Activated CD4-positive, alpha-beta T cell treated with anti-CD3 and anti-CD28 coated beads, Interleukin-2, amount 50 U/mL, for 16 hours (primary cell): ENCODE measurements around the gene PPM1H.
"Not testable (repeated sequence)": the region's sequence is repeated elsewhere in the genome, so short reads cannot be mapped to it uniquely, and the experiment has no call there.

Experiments used
- DNase-seq: peaks from one replicate; pipeline ENCODE4 v3.0.0-alpha.2; 2020

The PPM1H gene, protein sequence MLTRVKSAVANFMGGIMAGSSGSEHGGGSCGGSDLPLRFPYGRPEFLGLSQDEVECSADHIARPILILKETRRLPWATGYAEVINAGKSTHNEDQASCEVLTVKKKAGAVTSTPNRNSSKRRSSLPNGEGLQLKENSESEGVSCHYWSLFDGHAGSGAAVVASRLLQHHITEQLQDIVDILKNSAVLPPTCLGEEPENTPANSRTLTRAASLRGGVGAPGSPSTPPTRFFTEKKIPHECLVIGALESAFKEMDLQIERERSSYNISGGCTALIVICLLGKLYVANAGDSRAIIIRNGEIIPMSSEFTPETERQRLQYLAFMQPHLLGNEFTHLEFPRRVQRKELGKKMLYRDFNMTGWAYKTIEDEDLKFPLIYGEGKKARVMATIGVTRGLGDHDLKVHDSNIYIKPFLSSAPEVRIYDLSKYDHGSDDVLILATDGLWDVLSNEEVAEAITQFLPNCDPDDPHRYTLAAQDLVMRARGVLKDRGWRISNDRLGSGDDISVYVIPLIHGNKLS

DNA sequence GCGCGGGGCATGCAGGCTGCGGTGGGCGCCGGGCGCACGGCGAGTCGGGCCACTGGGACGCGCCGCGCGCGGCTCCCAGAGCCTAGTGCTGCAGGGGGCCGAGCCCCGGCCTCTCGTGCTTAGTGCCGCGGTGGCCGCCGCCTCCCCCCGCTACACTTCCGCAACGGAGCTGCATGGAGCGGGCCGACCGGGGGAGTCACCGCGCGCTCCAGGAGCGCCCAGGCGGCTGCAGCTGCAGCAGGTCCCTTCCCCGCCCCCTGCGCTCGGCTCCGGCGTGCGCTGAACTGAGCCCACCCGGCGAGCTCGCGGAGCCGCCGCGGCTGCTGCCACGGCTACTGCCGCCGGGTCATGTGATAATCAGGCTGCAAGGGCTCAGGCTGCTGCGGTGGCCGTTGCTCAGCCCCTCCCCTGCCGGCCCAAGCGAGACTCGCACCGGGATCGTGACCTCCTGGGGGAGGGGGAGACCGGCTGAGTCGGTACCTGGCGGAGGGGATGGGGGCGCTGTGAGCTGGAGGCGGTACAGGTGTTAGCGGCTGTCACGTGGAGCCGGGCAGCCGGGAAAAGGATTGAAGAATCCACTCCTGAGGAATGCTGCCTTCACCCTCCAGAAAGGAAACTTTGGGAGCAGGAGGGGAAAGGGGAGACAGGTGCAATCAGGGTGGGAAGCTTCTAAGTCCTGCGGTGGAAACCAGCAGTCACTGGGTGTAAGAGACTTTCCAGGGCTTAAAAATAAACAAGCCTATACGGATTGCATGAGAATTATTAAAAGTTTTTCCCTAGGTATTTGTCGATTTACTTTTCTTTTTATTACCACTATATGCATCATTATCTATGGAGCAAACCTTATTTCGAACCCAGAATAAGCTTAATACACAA lies at the start of gene PPM1H:
Gene PPM1H, minus strand, starts transcription at position 352 of the 876 bp plus-strand sequence. CDS start 414 bp downstream, outside the sequence.
- peak; percentile 34 for DNase-seq

DNA sequence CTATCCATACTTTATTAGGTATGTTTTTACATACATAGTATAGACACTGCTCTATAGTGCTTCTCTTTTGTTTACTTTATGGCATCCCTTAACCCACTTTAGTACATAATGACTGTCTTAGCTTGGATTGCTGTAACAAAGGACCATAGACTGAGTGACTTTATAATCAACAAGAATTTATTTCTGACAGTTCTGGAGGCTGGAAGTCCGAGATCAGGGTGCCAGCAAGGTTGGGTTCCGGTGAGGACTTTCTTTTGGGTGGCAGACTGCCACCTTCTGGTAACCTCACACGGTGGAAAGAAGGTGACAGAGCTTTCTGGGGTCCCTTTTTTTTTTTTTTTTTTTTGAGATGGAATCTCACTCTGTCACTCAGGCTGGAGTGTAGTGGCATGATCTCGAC lies 48.6 kb upstream of the PPM1H start:
- DNase-seq, result no peak

DNA sequence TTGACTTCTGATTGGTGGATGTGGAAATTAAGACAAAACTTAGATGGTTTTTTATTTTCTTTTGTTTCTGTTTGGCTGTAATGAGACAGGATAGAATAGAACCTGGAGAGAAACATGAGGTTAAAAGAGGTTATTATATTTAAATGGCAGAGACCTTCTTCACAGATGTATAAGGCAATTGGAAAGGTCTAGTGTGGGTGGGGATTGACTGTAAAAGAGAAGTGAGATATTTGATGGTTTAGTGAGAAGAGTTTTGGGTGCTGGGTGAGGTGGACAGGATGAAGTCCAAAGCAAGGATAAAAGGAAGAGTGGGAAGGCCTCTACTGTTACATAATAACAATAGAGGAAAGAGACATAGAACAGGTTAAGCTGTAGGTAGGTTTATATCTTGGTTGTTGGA lies 43.8 kb upstream of the PPM1H start:
- no peak for DNase-seq

DNA sequence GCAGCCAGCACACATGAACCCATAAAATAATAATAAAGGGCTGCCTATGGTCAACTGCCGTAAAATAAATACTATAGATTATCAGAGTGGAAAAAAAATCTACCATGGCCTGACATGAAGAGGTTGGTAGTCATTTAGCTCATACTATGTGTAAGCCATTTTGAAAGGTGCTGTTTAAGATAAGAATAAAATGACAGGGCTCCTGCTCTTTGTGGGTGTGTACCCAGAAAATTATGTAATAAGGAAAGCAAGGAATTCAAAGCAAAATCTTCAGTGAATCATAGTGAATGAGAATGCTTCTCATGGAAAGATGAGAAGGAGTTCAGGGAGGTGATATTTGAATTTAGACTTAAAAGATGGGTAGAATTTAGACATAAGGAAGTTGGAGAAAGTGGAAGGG lies 42.9 kb upstream of the PPM1H start:
- no peak for DNase-seq

DNA sequence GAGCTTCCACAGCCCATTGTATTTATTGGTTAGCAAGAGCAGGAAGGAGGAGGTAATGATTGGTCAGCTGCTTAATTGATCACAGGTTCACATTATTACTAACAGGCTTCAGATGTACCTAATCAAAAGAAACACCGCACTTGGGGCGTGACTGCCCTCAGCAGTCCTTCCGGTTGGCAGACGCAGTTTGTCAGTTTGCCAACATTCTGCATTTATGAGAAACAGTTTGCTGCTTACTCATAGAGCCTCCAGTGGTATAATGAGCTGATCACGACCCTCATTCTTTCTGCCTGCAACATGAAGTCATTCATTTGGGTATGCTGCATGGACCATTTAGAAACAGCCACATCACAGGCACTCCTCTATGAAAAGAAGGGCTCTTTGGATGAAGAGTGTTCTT lies 42.5 kb upstream of the PPM1H start:
- no peak for DNase-seq

DNA sequence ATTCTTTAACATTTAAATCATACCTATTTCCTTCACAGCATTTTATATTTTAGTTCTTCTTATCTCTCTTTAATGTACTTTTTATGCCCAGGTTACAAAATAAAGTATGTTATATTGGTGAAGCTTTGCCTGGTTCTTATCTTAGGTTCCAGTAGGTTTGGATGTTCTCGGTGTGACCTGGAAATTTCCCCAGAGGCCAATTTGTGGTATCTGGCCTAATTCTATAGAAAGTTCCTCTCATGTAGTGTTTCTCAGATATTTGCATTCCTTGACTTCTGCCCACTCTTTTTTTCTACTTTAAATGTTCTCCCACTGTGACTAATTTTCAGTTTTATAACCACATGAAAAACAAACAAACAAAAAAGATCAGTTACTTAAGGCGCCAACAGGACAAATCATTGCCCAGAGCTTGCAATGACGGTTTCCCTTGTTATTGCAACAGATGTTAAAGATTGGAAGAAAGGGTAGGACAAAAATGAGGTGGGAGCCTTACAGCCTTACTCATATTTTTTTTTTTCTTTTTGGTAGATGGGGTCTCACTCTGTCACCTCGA lies 41.2 kb upstream of the PPM1H start:
- DNase-seq, result no peak

DNA sequence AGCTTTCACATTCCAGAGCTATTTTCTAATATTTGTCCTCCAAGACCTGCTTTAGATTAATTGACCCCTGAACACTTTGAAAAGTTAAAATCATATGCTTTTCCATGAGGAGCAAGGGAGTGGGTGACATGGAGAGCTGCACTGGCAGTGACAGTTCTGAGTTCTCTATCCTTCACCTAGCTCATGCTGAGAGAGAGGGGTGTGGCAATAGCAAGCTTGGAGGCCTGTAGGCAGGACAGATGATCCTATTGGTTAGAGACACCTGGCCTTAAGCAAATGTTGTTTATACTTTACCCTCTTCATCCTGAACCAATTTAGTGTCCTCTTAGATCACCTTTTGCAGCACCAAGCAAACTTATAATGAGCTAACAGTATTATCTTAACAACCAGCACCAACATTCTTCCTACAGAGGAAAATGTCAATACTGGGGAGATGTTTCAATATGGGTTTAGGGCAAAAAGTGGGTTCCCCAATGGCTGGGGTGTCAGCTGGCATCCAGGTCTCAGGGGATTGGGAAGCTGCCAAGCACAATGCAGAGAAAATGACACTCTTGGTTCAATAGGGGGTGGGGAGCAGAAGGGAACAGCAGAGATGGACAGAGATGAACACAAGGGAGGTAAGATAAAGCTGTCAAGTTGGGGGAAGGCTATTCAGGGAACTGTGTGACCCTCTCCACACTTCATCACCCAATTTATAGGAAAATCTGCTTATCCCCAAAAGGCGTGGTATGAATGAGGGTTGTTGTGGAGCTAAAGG lies 37.0 kb upstream of the PPM1H start:
- DNase-seq, result no peak

DNA sequence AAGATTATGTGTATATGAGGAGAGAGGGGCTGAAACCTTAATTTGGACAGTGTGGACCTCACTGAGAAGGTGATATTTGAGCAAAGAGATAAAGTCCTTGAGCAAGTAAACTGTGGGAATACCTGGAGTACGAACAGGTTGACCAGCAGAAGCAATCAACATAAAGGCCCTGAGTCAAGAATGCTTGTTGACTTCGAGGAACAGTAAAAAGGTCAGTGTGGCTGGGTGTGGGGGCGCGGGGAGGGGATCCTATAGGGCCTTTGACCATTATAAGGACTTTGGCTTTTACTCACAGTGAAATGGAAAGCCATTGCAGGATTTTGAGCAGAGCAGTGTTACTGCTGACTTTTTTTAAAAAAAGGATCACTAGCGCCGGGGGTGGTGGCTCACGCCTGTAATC lies 34.7 kb upstream of the PPM1H start:
- DNase-seq, result no peak

DNA sequence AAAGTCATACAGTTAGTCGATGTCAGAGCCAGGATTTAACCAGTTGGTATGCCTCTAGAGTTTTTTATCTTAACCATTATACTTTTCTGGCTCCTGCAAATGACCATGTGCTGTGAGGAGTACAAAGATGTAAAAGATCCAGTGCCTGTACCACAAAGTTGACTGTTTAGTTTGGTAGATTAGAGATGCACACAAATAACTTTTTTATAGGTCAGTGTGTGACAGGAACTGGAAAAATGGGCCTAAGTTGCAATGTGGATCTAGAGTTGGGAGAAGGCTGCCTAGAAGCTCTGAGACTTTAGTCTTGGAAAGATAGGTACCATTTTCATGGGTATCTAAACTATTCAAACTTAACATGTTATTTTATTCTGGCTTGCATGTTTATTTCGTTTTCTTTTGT lies 32.8 kb upstream of the PPM1H start:
- no peak for DNase-seq

DNA sequence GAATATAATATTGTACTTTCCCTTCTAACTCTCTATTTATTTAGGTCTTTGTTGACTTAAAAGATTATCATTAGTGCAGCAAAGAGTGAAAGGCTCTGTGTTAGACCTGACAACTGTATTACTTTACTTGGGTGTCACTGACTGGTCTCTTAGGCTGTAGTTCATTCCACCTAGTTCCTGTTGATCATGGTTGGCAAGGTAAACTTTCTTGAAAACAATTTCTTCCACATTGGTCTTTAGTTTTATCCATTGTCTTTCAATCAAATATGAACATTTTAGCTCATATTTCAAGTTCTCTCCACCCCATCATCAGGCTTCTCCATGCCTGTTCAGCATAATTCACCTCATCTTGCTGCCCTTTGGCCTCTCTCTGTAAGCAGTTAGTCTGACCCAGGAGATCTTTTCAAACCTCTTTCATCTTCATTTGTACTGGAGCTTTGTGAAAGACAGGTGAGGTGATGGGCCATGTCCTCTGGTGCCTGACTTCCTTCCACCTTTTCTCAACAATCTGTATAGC lies 32.1 kb upstream of the PPM1H start:
- no peak for DNase-seq

DNA sequence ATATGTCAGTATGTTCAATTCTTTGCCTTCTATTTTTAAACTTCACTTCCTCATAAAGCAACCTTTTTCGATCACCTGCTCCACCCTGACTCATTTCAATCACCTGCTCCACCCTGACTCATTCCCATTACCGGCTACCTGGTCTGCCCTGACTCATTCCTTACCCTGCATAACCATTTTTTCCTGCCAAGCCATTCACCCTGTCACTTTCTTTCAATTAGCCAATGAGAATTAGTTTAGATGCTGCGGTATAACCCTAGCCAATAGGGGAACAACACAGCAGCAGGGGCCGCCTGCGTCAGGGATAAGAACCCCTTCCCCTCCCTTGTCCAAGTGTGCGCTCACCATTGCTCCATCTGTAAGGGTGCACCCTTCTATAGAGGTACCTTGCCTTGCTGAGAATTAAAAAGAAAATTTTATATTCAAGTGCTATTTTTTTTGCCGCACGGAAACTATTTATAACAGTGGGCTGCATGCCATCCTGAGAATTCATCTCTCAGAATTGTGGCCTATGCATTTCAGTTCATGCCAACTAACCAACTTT lies 31.6 kb upstream of the PPM1H start:
- peak; percentile 31 for DNase-seq

DNA sequence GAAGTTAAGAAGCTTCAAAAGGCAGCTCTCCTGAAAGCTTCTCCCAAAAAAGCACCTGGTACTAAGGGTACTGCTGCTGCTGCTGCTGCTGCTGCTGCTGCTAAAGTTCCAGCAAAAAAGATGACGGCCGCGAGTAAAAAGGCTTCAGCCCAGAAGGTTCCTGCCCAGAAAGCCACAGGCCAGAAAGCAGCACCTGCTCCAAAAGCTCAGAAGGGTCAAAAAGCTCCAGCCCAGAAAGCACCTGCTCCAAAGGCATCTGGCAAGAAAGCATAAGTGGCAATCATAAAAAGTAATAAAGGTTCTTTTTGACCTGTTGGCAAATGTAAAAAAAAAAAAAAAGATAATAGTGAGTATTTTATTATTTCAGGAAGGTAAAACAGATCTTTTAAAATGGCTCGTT lies 30.8 kb upstream of the PPM1H start:
- DNase-seq, result not testable (repeated sequence)

DNA sequence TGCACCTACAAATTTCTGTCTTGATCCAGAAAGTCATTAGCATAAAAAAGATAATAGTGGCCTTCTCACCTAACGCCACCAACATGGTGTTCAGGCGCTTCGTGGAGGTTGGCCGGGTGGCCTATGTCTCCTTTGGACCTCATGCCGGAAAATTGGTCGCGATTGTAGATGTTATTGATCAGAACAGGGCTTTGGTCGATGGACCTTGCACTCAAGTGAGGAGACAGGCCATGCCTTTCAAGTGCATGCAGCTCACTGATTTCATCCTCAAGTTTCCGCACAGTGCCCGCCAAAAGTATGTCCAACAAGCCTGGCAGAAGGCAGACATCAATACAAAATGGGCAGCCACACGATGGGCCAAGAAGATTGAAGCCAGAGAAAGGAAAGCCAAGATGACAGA lies 30.3 kb upstream of the PPM1H start:
- DNase-seq, result not testable (repeated sequence)

DNA sequence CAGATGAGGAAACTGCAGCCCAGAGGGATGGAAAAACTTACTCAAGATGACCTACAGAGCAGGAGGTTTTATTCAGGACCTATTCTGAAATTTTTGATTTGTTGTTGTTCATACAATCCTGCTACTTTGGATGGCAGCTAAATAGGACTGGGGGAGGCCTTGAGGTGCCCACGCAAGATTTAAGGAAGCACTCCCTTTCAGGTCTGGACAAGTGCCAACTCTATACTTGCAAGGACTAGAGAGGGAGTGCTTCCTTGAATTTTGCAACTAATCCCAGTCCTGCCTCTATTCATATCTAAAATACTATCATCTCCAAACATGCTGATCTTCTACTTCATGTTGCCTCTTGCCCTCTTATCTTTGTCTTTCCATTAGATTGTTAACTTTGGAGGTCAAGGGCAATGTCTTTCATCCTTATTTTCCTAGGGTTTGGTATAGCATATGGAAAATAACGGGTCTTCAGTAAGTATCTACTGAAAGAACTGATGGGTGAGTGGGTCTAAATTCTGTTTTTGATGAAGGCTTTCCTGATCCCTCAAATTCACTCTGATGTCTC lies 28.6 kb upstream of the PPM1H start:
- DNase-seq, result no peak

DNA sequence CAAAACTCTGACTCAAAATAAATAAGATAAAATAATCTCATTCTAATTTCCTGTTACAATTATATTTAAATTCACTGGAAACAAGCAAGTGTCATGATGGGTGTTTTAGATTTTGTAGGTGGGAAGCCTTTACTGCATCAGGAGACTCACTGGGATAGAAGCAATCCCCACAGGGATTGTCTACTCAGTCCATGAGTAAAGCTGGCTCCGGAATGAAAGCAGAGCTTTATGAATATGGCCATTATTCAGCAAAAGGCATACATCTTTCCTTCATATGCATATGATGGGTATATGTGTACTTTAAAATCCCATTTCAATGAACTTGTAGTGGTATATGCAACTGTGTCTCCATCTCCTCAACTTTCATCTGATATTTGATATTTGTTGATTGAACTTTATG lies 25.4 kb upstream of the PPM1H start:
- DNase-seq, result no peak

DNA sequence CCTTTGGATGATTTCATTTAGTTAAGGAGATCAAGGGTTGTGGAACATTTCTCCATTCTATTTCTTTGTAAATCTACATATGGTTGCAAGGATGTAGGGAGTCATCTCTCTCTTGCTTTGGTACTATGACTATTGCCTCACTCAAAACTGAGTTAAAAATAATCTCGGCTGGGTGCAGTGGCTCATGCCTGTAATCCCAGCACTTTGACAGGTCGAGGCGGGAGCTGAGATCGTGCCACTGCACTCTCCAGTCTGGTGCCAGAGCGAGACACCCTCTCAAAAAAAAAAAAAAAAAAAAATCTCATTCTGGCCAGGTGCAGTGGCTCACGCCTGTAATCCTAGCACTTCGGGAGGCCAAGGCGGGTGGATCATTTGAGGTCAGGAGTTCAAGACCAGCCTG lies 24.8 kb upstream of the PPM1H start:
- DNase-seq, result no peak

DNA sequence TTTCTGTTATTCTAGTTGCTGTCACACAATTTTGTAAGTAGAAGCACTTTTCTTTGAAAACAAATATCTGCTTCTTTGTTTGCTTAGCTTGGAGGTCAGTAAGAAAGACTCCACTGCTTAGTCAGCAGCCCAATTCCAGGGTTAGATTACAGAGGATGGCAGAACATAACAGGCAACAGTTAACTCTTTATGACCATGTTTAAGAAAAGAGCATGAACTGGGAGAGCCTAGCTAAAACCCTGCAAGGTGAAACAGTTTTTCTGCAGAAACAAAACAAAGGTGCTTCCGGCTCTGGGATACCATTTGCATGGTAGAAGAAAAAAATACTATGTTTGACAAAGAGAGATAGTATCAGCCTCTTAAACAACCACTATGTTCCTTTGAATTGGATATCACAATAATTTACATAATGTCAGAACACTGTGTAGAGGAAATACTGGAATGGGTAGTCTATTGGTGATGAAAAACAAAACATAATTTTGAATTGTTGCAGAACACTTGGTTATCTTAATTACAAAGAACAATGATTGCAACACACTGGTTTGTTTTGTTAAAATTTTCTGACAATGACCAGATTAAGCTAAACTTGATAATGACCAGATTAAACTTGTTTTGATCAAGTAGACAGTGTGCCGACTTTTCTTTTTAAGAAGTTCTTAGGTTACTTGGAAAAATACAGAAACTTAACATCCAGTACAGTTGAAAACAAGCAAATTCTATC lies 22.4 kb upstream of the PPM1H start:
- no peak for DNase-seq

DNA sequence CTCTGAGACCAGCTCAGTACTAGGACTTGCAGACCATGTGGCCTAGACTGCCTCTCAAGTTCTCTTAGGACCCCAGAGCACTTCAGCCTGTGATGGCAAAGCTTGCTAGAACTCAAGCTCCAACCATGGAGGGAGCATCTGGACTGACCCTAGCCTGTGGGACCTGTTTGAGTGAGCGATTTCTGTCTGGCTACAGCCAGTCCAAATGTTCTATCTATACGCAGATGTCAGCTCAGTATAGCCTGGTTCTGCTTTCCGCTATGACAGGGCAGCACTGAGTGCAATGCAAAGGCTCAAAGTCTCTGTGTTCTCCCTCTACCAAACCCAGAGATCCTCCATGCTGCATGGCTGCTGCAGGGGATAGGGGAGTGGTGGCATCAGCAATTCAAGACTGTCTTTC lies 20.7 kb upstream of the PPM1H start:
- DNase-seq, result no peak

DNA sequence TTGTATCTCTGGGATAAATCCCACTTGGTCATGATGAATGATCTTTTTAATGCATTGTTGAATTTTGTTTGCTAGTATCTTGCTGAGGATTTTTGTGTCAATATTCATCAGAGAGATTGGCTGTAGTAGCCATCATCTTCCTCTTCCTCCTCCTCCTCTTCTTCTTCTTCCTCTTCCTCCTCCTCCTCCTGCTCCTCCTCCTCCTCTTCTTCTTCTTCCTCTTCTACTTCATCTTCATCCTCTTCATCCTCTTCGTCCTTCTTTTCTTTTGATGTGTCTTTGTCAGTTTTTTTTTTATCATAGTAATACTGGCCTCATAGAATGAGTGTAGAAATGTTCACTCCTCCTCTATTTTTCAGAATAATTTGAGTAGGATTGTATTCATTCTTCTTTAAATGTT lies 15.4 kb upstream of the PPM1H start:
- DNase-seq, result no peak

DNA sequence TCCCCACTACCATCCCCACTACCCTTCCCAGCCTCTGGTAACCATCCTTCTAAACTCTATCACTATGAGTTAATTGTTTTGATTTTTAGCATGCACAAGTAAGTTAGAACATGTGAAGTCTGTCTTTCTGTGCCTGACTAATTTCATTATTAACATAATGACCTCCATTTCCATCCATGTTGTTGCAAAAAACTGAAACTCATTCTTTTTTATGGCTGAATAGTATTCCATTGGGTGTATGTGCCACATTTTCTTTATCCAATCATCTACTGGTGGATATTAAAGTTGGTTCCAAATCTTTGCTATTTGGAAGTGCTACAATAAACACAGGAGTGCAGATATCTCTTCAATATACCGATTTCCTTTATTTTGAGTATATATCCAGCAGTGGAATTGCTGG lies 13.2 kb upstream of the PPM1H start:
- no peak for DNase-seq

DNA sequence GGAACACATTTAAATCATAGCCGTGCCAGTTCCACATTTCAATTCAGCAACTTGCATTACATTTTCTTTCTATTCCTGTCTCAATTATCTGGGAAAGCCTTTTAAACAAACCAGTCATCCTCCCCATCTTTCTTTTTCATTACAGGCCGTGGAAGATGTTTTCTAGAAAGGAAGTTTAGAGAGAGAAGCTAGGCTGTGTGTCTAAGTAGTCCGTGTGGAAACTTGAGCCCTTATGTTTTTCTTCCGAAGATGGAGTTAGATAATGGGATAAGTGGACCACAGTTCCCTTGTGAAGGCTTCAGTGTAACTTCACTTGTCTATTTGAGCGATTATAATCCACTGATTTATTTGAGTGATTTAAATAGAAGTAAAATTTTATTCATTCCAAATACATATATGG lies 12.4 kb upstream of the PPM1H start:
- no peak for DNase-seq
